GM18511 (cell line): Measurements from ENCODE around the gene UBB.
"Not testable (repeated sequence)": the region's sequence is repeated elsewhere in the genome, so short reads cannot be mapped to it uniquely, and the experiment has no call there.

Experiments used
- ATAC-seq: cut with Tn5 transposase; IDR thresholded peaks from one replicate; pipeline ENCODE4 v1.9.1; 2021; ENCODE audit warnings: mild to moderate bottlenecking, moderate library complexity; ENCODE audit not compliant: unreplicated experiment

UBB gene

DNA sequence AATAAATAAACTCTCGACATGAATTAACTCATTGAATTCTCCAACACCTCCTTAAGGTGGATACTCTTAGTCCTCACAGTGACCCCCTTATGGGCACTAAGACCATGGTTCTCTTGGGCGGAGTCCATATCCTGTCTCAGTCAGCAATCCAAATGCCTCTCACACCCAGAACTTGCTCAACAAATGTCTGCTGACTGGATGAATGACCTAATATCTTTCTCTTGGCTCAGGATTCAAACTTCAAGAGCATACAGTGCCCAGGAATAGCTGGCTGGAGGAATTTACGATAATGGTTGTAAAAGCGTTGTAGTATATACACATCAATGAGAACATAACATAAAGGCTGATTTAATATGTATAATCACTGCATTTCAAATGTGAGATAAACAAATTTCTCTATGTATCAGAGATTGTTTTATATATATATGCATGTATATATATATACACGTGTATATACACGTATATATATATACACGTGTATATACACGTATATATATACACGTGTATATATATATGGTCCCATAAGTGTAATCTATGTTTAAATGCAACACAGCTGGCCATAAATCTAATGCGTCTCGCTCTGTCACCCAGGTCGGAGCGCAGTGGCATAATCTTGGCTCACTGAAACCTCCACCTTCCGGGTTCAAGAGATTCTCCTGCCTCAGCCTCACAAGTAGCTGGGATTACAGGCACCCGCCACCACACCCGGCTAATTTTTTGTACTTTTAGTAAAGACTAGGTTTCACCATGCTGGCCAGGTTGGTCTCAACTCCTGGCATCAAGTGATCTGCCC is 6.5 kb upstream of the UBB start:
- no peak for ATAC-seq

GRCh38 chr17:16377941-16378341 is 3.0 kb upstream of the UBB start:
- ATAC-seq, result no peak

GRCh38 chr17:16378636-16379282 is 2.1 kb upstream of the UBB start:
- ATAC-seq, result no peak

GRCh38 chr17:16379654-16380053 is 1.2 kb upstream of the UBB start:
- ATAC-seq, result no peak

- peak; percentile 9 for ATAC-seq
These were observed 567 bp downstream of the UBB start for GRCh38 chr17:16381496-16381820.

DNA sequence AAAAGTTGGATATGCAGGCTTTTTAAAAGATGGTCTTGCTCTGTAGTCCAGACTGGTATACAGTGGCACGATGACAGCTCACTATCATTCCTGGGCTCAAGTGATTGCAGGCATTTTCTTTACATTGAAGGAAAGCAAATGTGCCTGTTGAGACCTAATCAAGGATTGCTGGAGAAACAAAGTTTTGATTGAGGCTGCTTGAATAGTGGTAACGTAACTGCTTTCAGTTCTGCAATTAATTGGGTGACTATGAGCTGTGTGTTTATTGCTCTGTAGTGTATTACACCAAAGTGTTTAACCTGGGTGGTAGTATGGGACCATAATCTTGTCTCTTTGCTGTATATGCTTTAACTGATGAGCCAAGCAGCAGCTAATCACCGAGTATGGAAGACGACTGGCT is 2.3 kb downstream of the UBB start:
- ATAC-seq, result no peak

DNA sequence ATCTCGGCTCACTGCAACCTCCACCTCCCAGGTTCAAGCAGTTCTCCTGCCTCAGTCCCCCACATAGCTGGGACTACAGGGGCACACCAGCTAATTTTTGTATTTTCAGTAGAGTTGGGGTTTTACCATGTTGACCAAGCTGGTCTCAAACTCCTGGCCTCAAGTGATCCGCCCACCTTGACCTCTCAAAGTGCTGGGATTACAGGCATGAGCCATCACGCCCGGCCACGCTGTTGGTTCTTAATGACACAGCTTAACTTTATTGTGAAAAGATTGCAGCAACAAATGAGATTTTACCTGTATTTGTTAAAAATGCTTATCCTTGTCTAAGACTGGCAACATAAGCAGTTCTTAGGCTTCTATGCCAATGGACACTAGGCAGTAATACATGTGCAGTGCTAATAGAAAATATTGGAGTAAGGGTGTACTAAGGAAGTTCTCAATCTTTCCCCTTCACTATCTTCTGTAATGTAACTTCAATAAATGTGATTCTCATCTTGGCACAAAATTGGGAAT is 2.9 kb downstream of the UBB start:
- no peak for ATAC-seq

- ATAC-seq, result no peak
These were observed 3.7 kb downstream of the UBB start for GRCh38 chr17:16384557-16384956.

GRCh38 chr17:16386126-16386507 is 5.2 kb downstream of the UBB start:
- ATAC-seq, result not testable (repeated sequence)

DNA sequence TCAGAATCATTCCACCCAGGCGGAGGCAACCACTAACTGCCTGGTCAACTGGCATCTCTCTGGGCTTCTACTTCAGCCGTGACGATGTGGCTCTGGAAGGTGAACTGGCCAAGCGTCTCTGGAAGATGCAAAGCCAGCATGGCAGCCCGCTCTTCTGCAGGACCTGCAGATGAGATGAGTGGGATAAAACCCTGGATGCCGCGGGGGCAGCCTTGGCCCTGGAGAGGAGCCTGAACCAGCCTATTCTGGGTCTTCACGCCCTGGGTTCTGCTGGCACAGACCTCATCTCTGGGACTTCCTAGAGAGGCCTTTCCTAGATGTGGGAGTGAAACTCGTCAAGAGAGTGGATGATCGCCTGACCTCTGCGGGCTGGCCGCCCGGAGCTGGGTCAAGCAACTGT is 10.6 kb downstream of the UBB start:
- ATAC-seq, result no peak

DNA sequence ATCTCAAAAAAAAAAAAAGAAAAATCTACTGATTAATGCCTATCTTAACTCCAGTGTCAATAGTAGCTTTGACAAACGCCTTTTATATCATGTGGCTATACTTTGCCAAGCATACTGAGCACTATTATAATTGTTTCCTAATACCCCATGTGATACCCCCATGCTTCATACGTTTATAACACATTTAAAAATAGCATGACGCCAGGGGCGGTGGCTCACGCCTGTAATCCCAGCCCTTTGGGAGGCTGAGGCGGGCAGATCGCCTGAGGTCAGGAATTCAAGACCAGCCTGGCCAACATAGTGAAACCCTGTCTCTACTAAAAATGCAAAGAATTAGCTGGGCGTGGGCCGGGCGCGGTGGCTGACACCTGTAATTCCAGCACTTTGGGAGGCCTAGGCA is 11.6 kb downstream of the UBB start:
- ATAC-seq, result not testable (repeated sequence)

DNA sequence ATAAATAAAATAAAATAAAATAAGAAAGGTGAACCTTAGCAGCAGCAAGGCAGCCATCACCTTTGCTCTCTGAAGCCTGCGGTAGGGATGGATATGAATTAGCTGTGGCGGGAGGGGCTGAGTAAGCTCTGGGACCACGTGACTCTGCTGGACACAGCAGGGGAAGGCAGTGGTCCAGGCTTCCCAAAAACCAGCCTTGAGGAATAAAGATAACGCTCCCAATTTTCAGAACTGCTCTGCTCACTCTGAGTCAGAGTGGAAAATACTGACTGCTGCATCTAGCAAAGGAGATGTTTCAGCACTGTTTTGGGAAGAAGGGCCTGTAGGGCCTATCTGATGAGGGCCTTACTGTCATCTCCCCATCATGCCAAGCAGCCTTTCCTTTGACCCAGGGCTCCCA is 15.0 kb downstream of the UBB start:
- ATAC-seq, result not testable (repeated sequence)

- not testable (repeated sequence) for ATAC-seq
These were observed 15.8 kb downstream of the UBB start for GRCh38 chr17:16396693-16397092.

- ATAC-seq, result peak; percentile 82
These were observed 17.7 kb downstream of the UBB start for GRCh38 chr17:16398270-16399267.

DNA sequence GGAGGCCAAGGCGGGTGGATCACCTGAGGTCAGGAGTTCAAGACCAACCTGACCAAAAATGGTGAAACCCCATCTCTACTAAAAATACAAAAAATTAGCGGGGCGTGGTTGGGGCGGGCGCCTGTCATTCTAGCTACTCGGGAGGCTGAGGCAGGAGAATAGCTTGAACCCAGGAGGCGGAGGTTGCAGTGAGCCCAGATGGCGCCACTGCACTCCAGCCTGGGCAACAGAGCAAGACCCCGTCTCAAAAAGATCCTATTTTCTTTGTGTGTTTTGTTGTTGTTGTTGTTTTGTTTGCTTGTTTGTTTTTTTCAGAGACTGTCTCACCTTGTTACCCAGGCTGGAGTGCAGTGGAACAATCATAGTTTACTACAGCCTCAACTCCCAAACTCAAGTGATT is 23.0 kb downstream of the UBB start:
- ATAC-seq, result not testable (repeated sequence)

DNA sequence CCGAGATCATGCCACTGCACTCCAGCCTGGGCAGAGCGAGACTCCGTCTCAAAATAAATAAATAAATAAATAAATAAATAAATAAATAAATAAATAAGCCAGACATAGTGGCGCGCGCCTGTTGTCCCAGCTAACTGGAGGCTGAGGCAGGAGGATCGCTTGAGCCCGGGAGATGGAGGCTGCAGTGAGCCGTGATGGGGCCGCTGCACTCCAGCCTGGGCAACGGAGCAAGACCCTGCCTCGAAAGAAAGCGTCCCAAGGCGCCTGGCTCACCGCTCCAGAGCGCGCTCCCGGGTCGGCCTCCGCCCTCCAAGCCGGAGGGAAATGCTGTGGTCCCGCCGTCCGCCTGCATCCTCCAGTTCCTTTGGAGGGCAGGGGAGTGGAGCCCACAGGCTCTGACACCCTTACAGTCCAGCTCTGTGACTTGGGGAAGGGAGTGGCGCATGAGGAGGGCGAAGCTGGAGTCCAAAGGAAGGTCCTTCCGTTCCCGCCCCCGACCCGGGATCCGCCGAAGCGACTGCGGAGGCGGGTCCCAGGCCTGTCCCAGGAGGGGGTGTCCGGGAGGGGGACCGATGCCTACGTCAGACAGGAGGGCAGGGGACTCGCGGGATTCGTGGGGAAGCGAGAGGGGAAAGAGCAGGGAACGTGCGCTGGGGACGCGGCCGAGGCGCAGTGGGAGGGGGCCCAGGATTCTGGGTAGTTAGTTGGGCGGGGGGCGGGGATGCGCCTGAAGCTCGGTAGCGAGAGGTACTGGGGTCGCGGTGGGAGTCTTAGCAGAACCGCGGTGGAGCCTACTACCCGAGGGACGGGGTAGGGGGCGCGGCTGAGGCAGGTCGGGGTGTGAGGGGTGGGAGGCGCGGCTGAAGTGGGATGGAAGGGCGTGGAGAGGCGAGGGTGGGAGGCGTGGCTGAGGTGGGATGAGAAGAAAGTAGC is 26.1 kb downstream of the UBB start:
- no peak for ATAC-seq

DNA sequence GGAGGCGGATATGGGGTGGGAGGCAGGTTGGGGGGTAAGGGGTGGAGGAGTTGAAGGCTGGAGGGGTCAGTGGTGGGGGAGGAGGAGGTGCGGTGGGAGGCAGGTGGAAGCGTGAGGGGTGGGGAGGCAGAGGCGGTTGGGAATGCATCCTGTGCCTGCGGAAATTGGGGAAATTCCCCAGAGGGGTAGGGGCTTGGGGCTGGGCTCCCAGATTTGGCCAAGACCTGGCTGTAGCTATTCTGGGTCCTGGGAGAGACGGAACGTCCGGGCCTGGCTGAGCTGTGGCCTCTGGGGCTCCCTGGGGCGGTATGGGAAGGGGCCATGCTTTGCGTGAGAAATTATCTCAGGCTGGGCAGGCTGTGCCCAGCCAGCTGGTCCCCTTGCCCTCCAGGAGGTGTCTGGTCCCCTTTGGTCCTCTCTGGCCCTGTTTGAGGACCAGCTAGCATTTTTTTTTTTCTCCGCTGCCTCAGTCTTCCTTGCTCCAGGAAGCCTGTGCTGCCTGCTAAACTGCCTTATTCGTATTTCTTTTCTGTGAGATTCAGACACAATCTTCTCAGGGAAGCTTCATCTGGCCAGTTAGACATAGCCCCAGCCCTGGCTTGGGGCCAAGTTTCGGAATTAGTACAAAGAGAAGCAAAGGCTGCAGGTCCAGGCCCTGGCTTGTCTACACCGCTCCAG is 27.2 kb downstream of the UBB start:
- ATAC-seq, result peak; percentile 95

- ATAC-seq, result peak; percentile 53
These were observed 34.4 kb downstream of the UBB start, which contains the start of gene TRPV2 for GRCh38 chr17:16415031-16415924. Gene TRPV2 (plus strand): TSS chr17:16415571. CDS start chr17:16417669, 2,098 bp downstream.
